Keratinocyte (primary cell): ENCODE measurements around the gene MTA3. TPM values are rescaled to one million over a fixed set of nuclear protein-coding genes. Genes with fewer than 3 reads are reported as not detected.

ENCODE experiments used
- DNase-seq: peaks from one replicate; pipeline ENCODE4 v3.0.0-alpha.2; 2011; ENCODE audit warnings: low read depth, missing footprints, low spot score
- FAIRE-seq: peaks from 2 replicates; lab custom pipeline; 2011; peaks lifted over from hg19 to GRCh38; lab: Jason Lieb, UNC
- H2AFZ ChIP-seq: 2 replicates; pipeline ENCODE4 v1.6.0; 2012; ENCODE audit warnings: low read length, control low read depth, inconsistent platforms; ENCODE audit not compliant: control insufficient read depth
- H3K27ac ChIP-seq: 2 replicates; pipeline ENCODE4 v1.5.1; 2011; ENCODE audit warnings: low read length; ENCODE audit not compliant: control insufficient read depth, insufficient read depth
- H3K27me3 ChIP-seq: 3 replicates; pipeline ENCODE4 v1.6.0; 2011; ENCODE audit warnings: low read length; ENCODE audit not compliant: control insufficient read depth, insufficient read depth; ENCODE audit errors: extremely low read depth
- H3K36me3 ChIP-seq, 2 experiments: 2 replicates in 1 of 2; 3 replicates in 1 of 2; pipeline ENCODE4 v1.5.1; 2011; ENCODE audit warnings: low read length in 2 of 2, mild to moderate bottlenecking in 1 of 2; ENCODE audit not compliant: control insufficient read depth in 2 of 2, insufficient read depth in 2 of 2; ENCODE audit errors: extremely low read depth in 1 of 2
- H3K4me1 ChIP-seq: 3 replicates; pipeline ENCODE4 v1.5.1; 2011; ENCODE audit warnings: low read length; ENCODE audit not compliant: control insufficient read depth, insufficient read depth; ENCODE audit errors: extremely low read depth
- H3K4me2 ChIP-seq: 3 replicates; pipeline ENCODE4 v1.6.0; 2011; ENCODE audit warnings: low read depth, low read length; ENCODE audit not compliant: control insufficient read depth, insufficient read depth; ENCODE audit errors: extremely low read depth
- H3K4me3 ChIP-seq, 3 experiments: fragments of 200-600 bp in 1 of 3; sonication (generic) in 1 of 3; 2 replicates in 2 of 3; 3 replicates in 1 of 3; pipeline ENCODE4 v1.5.1; 2011 to 2016; ENCODE audit warnings: low read length in 3 of 3, mild to moderate bottlenecking in 3 of 3, control low read depth in 2 of 3, inconsistent platforms in 1 of 3, low read depth in 1 of 3, mixed read lengths in 1 of 3, mixed run types in 1 of 3, moderate library complexity in 1 of 3; ENCODE audit not compliant: control insufficient read depth in 2 of 3, insufficient read depth in 2 of 3; ENCODE audit errors: extremely low read depth in 1 of 3
- H3K79me2 ChIP-seq: 2 replicates; pipeline ENCODE4 v1.6.0; 2012; ENCODE audit warnings: low read length; ENCODE audit not compliant: control insufficient read depth, insufficient read depth
- H3K9ac ChIP-seq: 3 replicates; pipeline ENCODE4 v1.6.0; 2011; ENCODE audit warnings: low read length; ENCODE audit not compliant: control insufficient read depth, insufficient read depth; ENCODE audit errors: extremely low read depth
- H3K9me1 ChIP-seq: 3 replicates; pipeline ENCODE4 v1.6.0; 2011; ENCODE audit warnings: low read length; ENCODE audit not compliant: control insufficient read depth, insufficient read depth; ENCODE audit errors: extremely low read depth
- H3K9me3 ChIP-seq: 2 replicates; pipeline ENCODE4 v1.5.1; 2012; ENCODE audit warnings: low read depth, low read length; ENCODE audit not compliant: control insufficient read depth
- H4K20me1 ChIP-seq: 3 replicates; pipeline ENCODE4 v1.6.0; 2011; ENCODE audit warnings: low read length; ENCODE audit not compliant: control insufficient read depth, insufficient read depth; ENCODE audit errors: extremely low read depth
- EZH2 ChIP-seq: IDR thresholded peaks from one replicate; pipeline ENCODE4 v1.6.1; 2012; ENCODE audit warnings: inconsistent platforms, mild to moderate bottlenecking, low read length, moderate library complexity
- dilution Hi-C: fragments of 300-500 bp; cut with MboI; formaldehyde crosslinking; loops from one replicate; pipeline ENCODE4 v1.7.0; 2020; ENCODE audit warnings: low sequenced_read_pairs; ENCODE audit not compliant: extremely low pct_ligation_motif_present
- polyA plus RNA-seq, 5 experiments: library from polyadenylated mRNA; depleted of rRNA in 3 of 5; stranded (reverse) in 3 of 5; stranded (forward) in 1 of 5; unstranded in 1 of 5; fragments of >200 nt; gene quantifications; 1 replicate in 1 of 5; 2 replicates in 3 of 5; 3 replicates in 1 of 5; pipeline versions ENCODE4 v1.2.1 to v1.2.3, GENCODE V29; 2011 to 2012; ENCODE audit warnings: missing spikeins in 2 of 5, low read depth in 1 of 5, low replicate concordance in 1 of 5
- TF ChIP-seq, protein P1 (sequence below), 3 experiments: IDR thresholded peaks in 1 of 3; conservative IDR thresholded peaks in 1 of 3; optimal IDR thresholded peaks in 1 of 3; 2 replicates in 2 of 3; 3 replicates in 1 of 3; pipeline versions ENCODE3 to v1.5.1; 2011; ENCODE audit warnings: low read length in 3 of 3, mild to moderate bottlenecking in 3 of 3, moderate library complexity in 2 of 3, control low read depth in 1 of 3, inconsistent platforms in 1 of 3; ENCODE audit not compliant: insufficient read depth in 2 of 3; ENCODE audit errors: extremely low read depth in 1 of 3

The MTA3 gene
- polyA plus RNA-seq, 1 donor (not counting 4 experiments of a cell fraction or from before 2014, with no cell fraction given): 34.3 TPM

DNA sequence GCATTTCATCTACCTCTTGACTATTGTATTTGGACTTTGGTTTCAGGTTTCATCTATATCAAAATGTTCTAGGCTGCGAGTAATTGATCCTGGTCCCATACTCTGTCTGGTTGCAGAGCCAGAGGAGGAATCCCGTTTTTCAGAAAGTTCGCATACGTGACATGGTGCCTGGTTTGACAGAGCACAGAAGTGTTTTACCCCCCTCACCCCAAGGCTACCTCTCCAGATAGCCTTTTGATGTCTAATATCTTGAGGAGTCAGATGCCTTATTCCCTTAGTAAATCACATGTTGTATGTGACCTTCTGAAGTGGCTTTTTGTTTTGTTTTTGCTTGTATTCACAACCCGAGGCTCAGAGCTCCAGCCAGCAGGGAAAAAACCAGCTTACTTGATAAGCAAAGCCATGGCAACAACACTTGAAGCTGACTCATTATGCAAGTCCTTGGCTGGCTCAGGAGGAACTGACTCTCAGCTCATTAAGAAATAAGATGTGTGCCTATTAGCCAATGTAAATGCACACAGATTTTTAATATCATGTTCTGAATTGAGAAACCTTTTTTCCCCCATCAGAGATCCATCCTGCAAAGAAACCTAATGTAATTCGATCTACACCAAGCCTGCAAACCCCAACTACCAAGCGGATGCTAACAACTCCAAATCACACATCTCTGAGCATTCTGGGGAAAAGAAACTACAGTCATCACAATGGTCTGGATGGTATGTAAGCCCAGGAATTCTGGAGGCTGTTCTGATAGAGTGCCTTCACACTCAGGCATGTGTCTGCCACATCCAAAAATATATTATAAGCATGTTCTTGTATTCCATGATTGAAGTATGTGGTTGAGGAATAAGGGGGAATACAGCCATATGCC is 154.1 kb downstream of the MTA3 start:
- Histone ChIP-seq H3K27ac (no peak overlapping the region), H3K4me1 (peaks cover 6% of the 10 kb centered on the region), H3K9me3 (no peaks in the 10 kb centered on the region), H3K79me2 (no peaks in the 10 kb centered on the region), H3K9me1 (no peaks in the 10 kb centered on the region), H2AFZ (peak overlapping the region; percentile 27), H4K20me1 (no peaks in the 10 kb centered on the region), H3K9ac (no peak overlapping the region), H3K36me3 (no peaks in the 10 kb centered on the region), H3K27me3 (no peaks in the 10 kb centered on the region), H3K4me3 (no peak overlapping the region), H3K4me2 (no peak overlapping the region)
- dilution Hi-C loops: no loop called here
- TF ChIP-seq EZH2: no peak
- TF ChIP-seq, protein P1, sequence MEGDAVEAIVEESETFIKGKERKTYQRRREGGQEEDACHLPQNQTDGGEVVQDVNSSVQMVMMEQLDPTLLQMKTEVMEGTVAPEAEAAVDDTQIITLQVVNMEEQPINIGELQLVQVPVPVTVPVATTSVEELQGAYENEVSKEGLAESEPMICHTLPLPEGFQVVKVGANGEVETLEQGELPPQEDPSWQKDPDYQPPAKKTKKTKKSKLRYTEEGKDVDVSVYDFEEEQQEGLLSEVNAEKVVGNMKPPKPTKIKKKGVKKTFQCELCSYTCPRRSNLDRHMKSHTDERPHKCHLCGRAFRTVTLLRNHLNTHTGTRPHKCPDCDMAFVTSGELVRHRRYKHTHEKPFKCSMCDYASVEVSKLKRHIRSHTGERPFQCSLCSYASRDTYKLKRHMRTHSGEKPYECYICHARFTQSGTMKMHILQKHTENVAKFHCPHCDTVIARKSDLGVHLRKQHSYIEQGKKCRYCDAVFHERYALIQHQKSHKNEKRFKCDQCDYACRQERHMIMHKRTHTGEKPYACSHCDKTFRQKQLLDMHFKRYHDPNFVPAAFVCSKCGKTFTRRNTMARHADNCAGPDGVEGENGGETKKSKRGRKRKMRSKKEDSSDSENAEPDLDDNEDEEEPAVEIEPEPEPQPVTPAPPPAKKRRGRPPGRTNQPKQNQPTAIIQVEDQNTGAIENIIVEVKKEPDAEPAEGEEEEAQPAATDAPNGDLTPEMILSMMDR (optimal IDR thresholded peaks at IDR 0.05 in 1 of 3, IDR thresholded peaks at IDR 0.05 in 1 of 3, conservative IDR thresholded peaks at IDR 0.05 in 1 of 3; ENCODE audit: extremely low read depth in 1 of 3, insufficient read depth in 2 of 3, low read length in 3 of 3): no peak
- FAIRE-seq (peak; percentile 48), DNase-seq (no peak)

DNA sequence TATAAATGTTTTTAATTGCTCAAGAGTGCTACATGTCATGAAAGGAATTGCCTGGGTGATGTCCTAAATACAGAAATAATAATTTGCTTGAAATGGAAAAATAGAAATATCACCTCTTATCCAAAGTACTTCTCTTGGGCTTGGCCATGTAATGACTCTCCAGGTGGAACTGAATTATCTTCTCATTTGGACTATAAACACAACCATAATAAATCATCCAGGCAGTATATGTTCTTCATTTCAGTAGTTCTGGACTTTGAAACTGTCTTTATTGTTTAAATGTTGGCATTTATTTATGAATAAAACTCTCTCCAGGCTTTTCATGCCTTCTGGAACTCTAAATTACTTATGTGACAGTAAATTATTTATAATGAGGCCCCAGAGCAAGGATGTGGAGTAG is 155.0 kb downstream of the MTA3 start:
- no peak for FAIRE-seq
- dilution Hi-C loops: no loop called here
- no peaks in the 10 kb centered on the region for H4K20me1 ChIP-seq
- no peaks in the 10 kb centered on the region for H3K27me3 ChIP-seq
- H3K9me1 ChIP-seq: no peaks in the 10 kb centered on the region
- no peaks in the 10 kb centered on the region for H3K79me2 ChIP-seq
- H3K4me2 ChIP-seq: no peak overlapping the region
- TF ChIP-seq EZH2: no peak
- TF ChIP-seq, protein P1 (optimal IDR thresholded peaks at IDR 0.05 in 1 of 3, IDR thresholded peaks at IDR 0.05 in 1 of 3, conservative IDR thresholded peaks at IDR 0.05 in 1 of 3; ENCODE audit: extremely low read depth in 1 of 3, insufficient read depth in 2 of 3, low read length in 3 of 3): no peak
- H3K9ac ChIP-seq: no peak overlapping the region
- no peak overlapping the region for H3K27ac ChIP-seq
- no peaks in the 10 kb centered on the region for H3K9me3 ChIP-seq
- no peak overlapping the region for H3K4me3 ChIP-seq
- H3K36me3 ChIP-seq: no peaks in the 10 kb centered on the region
- no peak overlapping the region for H2AFZ ChIP-seq
- no peak for DNase-seq
- peaks cover 6% of the 10 kb centered on the region for H3K4me1 ChIP-seq
